Muscle of leg (tissue), 16 donors: ENCODE results near the gene RPL23. TPM values are rescaled to one million over a fixed set of nuclear protein-coding genes. Genes with fewer than 3 reads are reported as not detected.

Experiments used
- DNase-seq: peaks from one replicate; pipeline ENCODE4 v3.0.0; 2013
- H3K27ac ChIP-seq: one replicate; pipeline ENCODE4 v1.5.1; 2013; ENCODE audit warnings: mild to moderate bottlenecking, low read length, control low read depth
- H3K27me3 ChIP-seq: one replicate; pipeline ENCODE4 v1.6.1; 2013; ENCODE audit warnings: low read length; ENCODE audit not compliant: control insufficient read depth, insufficient read depth
- H3K36me3 ChIP-seq: one replicate; pipeline ENCODE4 v1.6.1; 2013; ENCODE audit warnings: low read length; ENCODE audit not compliant: control insufficient read depth, insufficient read depth
- H3K4me1 ChIP-seq: one replicate; pipeline ENCODE4 v1.6.1; 2013; ENCODE audit warnings: low read length; ENCODE audit not compliant: control insufficient read depth, insufficient read depth
- H3K4me3 ChIP-seq: one replicate; pipeline ENCODE4 v1.5.1; 2013; ENCODE audit warnings: low read length, control low read depth
- H3K9me3 ChIP-seq: replicated peaks from 2 replicates; pipeline ENCODE4 v1.6.1; 2013; ENCODE audit warnings: low read depth, low read length; ENCODE audit not compliant: control insufficient read depth
- WGBS: methylation state at CpG from one replicate; pipeline ENCODE4 v1.1.5; 2013; ENCODE audit warnings: missing lambda C conversion rate; ENCODE audit not compliant: insufficient coverage; 5-methylcytosine and 5-hydroxymethylcytosine counted together
- long read RNA-seq, 11 donors: transcript quantifications; one replicate each; lab custom pipeline, GENCODE V29; 2026
- polyA plus RNA-seq, 8 donors: library from polyadenylated mRNA; unstranded; fragments of 120-200 nt; gene quantifications; one replicate each; pipeline versions ENCODE4 v1.2.1 to v1.2.3, GENCODE V29; 2013; ENCODE audit warnings: inconsistent platforms in 1 of 8, low replicate concordance in 1 of 8; ENCODE audit not compliant: insufficient read length in 8 of 8, insufficient read depth in 1 of 8
- total RNA-seq: library from RNA; stranded (reverse); fragments of 120-200 nt; gene quantifications from one replicate; pipeline ENCODE4 v1.2.4, GENCODE V29; 2013

RPL23 gene
- total RNA-seq (3,946 TPM), polyA plus RNA-seq (1,000 to 10,000 TPM; 2,460 to 3,568 (median 2,819) TPM)
- long read RNA-seq, donor 1, transcript RPL23-210 (2 exons, 429 nt), result minor isoform, 53 of 1,884 reads
- long read RNA-seq, donor 1, transcript RPL23-211 (3 exons, 2,779 nt), result minor isoform, 37 of 1,884 reads
- long read RNA-seq, donor 1, transcript RPL23-207 (4 exons, 615 nt), result minor isoform, 39 of 1,884 reads
- long read RNA-seq, donor 1, transcript RPL23-206 (5 exons, 2,821 nt), result major isoform, 1,403 of 1,884 reads
- long read RNA-seq, donor 1, partial matches to known transcripts, result 338 of 1,884 reads
- long read RNA-seq, donor 1, other reads (novel, unspliced or antisense), result 6 of 1,884 reads
- long read RNA-seq, donor 2, transcript RPL23-207 (4 exons, 615 nt), result minor isoform, 20 of 650 reads
- long read RNA-seq, donor 2, transcript RPL23-206 (5 exons, 2,821 nt), result major isoform, 370 of 650 reads
- long read RNA-seq, donor 2, transcript RPL23-210 (2 exons, 429 nt), result minor isoform, 29 of 650 reads
- long read RNA-seq, donor 2, transcript RPL23-211 (3 exons, 2,779 nt), result minor isoform, 51 of 650 reads
- long read RNA-seq, donor 2, partial matches to known transcripts, result 170 of 650 reads
- long read RNA-seq, donor 2, other reads (novel, unspliced or antisense), result 0 of 650 reads
- long read RNA-seq, donor 3, transcript RPL23-206 (5 exons, 2,821 nt), result major isoform, 1,631 of 2,133 reads
- long read RNA-seq, donor 3, transcript RPL23-211 (3 exons, 2,779 nt), result minor isoform, 29 of 2,133 reads
- long read RNA-seq, donor 3, transcript RPL23-210 (2 exons, 429 nt), result minor isoform, 73 of 2,133 reads
- long read RNA-seq, donor 3, transcript RPL23-207 (4 exons, 615 nt), result minor isoform, 39 of 2,133 reads
- long read RNA-seq, donor 3, partial matches to known transcripts, result 325 of 2,133 reads
- long read RNA-seq, donor 3, other reads (novel, unspliced or antisense), result 29 of 2,133 reads
- long read RNA-seq, donor 4, transcript RPL23-206 (5 exons, 2,821 nt), result major isoform, 1,813 of 2,737 reads
- long read RNA-seq, donor 4, transcript RPL23-210 (2 exons, 429 nt), result minor isoform, 59 of 2,737 reads
- long read RNA-seq, donor 4, transcript RPL23-211 (3 exons, 2,779 nt), result minor isoform, 71 of 2,737 reads
- long read RNA-seq, donor 4, transcript RPL23-207 (4 exons, 615 nt), result minor isoform, 69 of 2,737 reads
- long read RNA-seq, donor 4, partial matches to known transcripts, result 700 of 2,737 reads
- long read RNA-seq, donor 4, other reads (novel, unspliced or antisense), result 15 of 2,737 reads
- long read RNA-seq, donor 5, transcript RPL23-210 (2 exons, 429 nt), result minor isoform, 412 of 9,376 reads
- long read RNA-seq, donor 5, transcript RPL23-206 (5 exons, 2,821 nt), result major isoform, 6,830 of 9,376 reads
- long read RNA-seq, donor 5, transcript RPL23-207 (4 exons, 615 nt), result minor isoform, 164 of 9,376 reads
- long read RNA-seq, donor 5, transcript RPL23-211 (3 exons, 2,779 nt), result minor isoform, 225 of 9,376 reads
- long read RNA-seq, donor 5, partial matches to known transcripts, result 1,567 of 9,376 reads
- long read RNA-seq, donor 5, other reads (novel, unspliced or antisense), result 133 of 9,376 reads
- long read RNA-seq, donor 6, transcript RPL23-206 (5 exons, 2,821 nt), result major isoform, 6,488 of 9,308 reads
- long read RNA-seq, donor 6, transcript RPL23-210 (2 exons, 429 nt), result minor isoform, 289 of 9,308 reads
- long read RNA-seq, donor 6, transcript RPL23-207 (4 exons, 615 nt), result minor isoform, 167 of 9,308 reads
- long read RNA-seq, donor 6, transcript RPL23-211 (3 exons, 2,779 nt), result minor isoform, 171 of 9,308 reads
- long read RNA-seq, donor 6, partial matches to known transcripts, result 2,061 of 9,308 reads
- long read RNA-seq, donor 6, other reads (novel, unspliced or antisense), result 102 of 9,308 reads
- long read RNA-seq, donor 7, transcript RPL23-210 (2 exons, 429 nt), result minor isoform, 277 of 8,046 reads
- long read RNA-seq, donor 7, transcript RPL23-207 (4 exons, 615 nt), result minor isoform, 165 of 8,046 reads
- long read RNA-seq, donor 7, transcript RPL23-211 (3 exons, 2,779 nt), result minor isoform, 193 of 8,046 reads
- long read RNA-seq, donor 7, transcript RPL23-206 (5 exons, 2,821 nt), result major isoform, 5,552 of 8,046 reads
- long read RNA-seq, donor 7, partial matches to known transcripts, result 1,734 of 8,046 reads
- long read RNA-seq, donor 7, other reads (novel, unspliced or antisense), result 96 of 8,046 reads
- long read RNA-seq, donor 8, transcript RPL23-207 (4 exons, 615 nt), result minor isoform, 152 of 4,662 reads
- long read RNA-seq, donor 8, transcript RPL23-206 (5 exons, 2,821 nt), result major isoform, 2,689 of 4,662 reads
- long read RNA-seq, donor 8, transcript RPL23-211 (3 exons, 2,779 nt), result minor isoform, 341 of 4,662 reads
- long read RNA-seq, donor 8, transcript RPL23-210 (2 exons, 429 nt), result minor isoform, 173 of 4,662 reads
- long read RNA-seq, donor 8, partial matches to known transcripts, result 1,206 of 4,662 reads
- long read RNA-seq, donor 8, other reads (novel, unspliced or antisense), result 62 of 4,662 reads
- long read RNA-seq, donor 9, transcript RPL23-211 (3 exons, 2,779 nt), result minor isoform, 180 of 5,262 reads
- long read RNA-seq, donor 9, transcript RPL23-207 (4 exons, 615 nt), result minor isoform, 170 of 5,262 reads
- long read RNA-seq, donor 9, transcript RPL23-210 (2 exons, 429 nt), result minor isoform, 214 of 5,262 reads
- long read RNA-seq, donor 9, transcript RPL23-206 (5 exons, 2,821 nt), result major isoform, 3,359 of 5,262 reads
- long read RNA-seq, donor 9, partial matches to known transcripts, result 1,274 of 5,262 reads
- long read RNA-seq, donor 9, other reads (novel, unspliced or antisense), result 49 of 5,262 reads
- long read RNA-seq, donor 10, transcript RPL23-206 (5 exons, 2,821 nt), result major isoform, 4,346 of 7,006 reads
- long read RNA-seq, donor 10, transcript RPL23-210 (2 exons, 429 nt), result minor isoform, 238 of 7,006 reads
- long read RNA-seq, donor 10, transcript RPL23-207 (4 exons, 615 nt), result minor isoform, 226 of 7,006 reads
- long read RNA-seq, donor 10, transcript RPL23-211 (3 exons, 2,779 nt), result minor isoform, 424 of 7,006 reads
- long read RNA-seq, donor 10, partial matches to known transcripts, result 1,662 of 7,006 reads
- long read RNA-seq, donor 10, other reads (novel, unspliced or antisense), result 70 of 7,006 reads
- long read RNA-seq, donor 11, transcript RPL23-206 (5 exons, 2,821 nt), result major isoform, 3,392 of 4,849 reads
- long read RNA-seq, donor 11, transcript RPL23-210 (2 exons, 429 nt), result minor isoform, 81 of 4,849 reads
- long read RNA-seq, donor 11, transcript RPL23-211 (3 exons, 2,779 nt), result minor isoform, 129 of 4,849 reads
- long read RNA-seq, donor 11, transcript RPL23-207 (4 exons, 615 nt), result minor isoform, 95 of 4,849 reads
- long read RNA-seq, donor 11, partial matches to known transcripts, result 1,071 of 4,849 reads
- long read RNA-seq, donor 11, other reads (novel, unspliced or antisense), result 56 of 4,849 reads

DNA sequence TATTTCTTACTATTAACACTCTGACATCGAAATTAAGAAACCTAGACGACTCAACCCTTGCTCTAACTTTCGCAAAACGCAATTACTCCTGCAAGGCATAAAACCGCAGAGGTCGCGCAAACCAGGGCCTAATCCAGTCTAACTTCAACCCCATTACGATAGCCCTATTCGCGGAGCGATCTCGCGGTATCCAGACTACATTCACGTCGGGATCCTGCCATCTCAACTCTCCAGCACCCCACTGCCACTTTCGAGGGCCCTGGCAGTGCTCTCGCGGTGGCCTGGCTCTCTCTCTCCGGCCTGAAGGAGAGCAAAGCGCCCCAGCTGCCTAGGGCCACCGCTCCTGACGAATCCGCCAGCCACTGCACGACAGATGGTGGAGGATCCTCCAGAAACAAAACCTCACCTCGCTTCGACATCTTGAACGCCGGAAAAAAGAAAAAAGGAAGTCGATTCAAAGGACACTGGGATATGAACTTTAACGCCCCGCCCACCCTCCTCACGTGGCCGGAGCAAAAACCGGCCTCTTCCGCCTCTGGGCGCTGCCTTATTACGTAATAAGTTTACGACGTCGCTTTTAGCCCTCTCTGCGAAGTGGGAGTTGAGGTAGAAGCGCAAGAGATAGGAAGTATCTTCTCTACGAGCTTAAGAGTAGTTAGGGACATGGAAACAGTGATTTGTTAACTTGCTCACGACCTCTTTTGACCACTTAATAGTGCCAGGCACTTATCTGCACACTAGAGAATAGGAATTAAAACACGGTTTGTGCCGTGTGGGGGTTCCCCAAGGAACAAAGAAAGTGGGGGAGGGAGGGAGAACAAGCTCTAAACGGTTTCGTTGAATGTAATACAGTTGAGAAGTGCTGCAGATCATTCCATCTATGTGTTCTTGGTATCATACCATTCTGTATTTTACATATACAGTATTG is at the start of gene RPL23:
RPL23 (minus strand) TSS at position 430 of the 928 bp plus-strand sequence; CDS start at position 419, 11 bp downstream.
- H3K36me3 ChIP-seq, result peaks cover 33% of the 10 kb centered on the region
- DNase-seq, result peak; percentile 99
- H3K4me3 ChIP-seq, result peak within 1 kb of the TSS; percentile 67
- H3K27ac ChIP-seq, result peak within 1 kb of the TSS; percentile 97
- no peaks in the 10 kb centered on the region for H3K27me3 ChIP-seq
- no peaks in the 10 kb centered on the region for H3K9me3 ChIP-seq
- peaks cover 15% of the 10 kb centered on the region for H3K4me1 ChIP-seq
- 0% methylated on average over 18 of the region's 48 CpGs for WGBS

DNA sequence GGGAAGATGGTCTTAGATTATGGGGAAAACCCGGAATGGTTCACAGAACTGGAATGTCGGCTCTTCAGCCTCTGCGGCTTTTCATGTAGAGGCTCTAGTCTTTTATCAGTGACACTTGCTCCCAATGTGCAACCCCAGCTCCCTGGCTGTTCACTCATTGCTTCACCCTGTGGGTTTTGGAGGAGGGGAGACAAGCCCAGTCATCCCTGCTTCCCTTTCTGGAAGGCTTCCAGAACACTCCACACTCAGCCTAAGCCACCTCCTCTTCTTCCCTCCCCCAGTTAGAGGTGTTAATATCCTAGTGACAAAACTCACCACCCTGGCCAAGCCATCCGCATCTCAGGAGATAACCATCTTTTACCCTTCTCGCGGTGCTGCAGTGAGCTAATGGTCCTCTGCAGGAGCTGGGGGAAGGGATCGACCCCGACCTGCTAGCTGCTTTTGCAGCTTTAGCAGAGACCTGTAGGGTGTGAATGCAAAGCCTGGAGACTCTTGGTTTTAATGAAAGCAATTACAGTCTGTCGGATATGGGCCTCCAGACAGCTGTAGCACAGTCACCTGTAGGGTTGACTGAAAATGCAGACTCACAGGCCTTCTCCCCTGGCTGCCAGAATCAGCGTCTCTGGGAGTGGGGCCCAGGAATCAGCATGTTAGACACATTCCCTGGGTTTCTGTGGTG is 47.6 kb upstream of the RPL23 start:
- 28% methylated on average over 4 of the region's 10 CpGs for WGBS
- H3K4me3 ChIP-seq, result no peak overlapping the region
- DNase-seq, result peak; percentile 51
- H3K36me3 ChIP-seq, result peaks cover 67% of the 10 kb centered on the region
- H3K9me3 ChIP-seq, result no peaks in the 10 kb centered on the region
- H3K27ac ChIP-seq, result peak overlapping the region; percentile 10
- H3K4me1 ChIP-seq, result peaks cover 49% of the 10 kb centered on the region
- H3K27me3 ChIP-seq, result no peaks in the 10 kb centered on the region

DNA sequence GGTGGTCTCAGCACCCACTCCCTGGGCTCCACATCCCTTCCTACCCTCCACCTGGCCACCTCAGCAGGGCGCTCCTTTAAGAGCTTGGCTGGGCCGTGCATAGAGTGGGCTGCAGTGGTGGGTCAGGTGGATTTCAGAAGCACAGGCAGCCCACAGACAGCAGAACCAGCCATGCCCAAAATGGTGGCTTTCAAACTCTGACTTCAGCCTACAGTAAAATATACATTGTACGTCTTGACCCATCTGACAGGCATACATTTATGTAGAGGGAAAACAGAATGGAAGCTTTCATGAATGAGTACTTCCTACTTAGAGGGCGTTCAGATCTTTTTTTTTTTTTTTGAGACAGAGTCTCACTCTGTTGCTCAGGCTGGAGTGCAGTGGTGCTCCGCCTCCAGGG is 45.9 kb upstream of the RPL23 start:
- Histone ChIP-seq H3K27ac (peak overlapping the region; percentile 84), H3K36me3 (peaks cover 74% of the 10 kb centered on the region), H3K27me3 (no peaks in the 10 kb centered on the region), H3K9me3 (no peaks in the 10 kb centered on the region), H3K4me1 (peaks cover 55% of the 10 kb centered on the region), H3K4me3 (no peak overlapping the region)
- WGBS, result no CpG with 5 or more reads among the region's 5 CpGs
- no peak for DNase-seq

DNA sequence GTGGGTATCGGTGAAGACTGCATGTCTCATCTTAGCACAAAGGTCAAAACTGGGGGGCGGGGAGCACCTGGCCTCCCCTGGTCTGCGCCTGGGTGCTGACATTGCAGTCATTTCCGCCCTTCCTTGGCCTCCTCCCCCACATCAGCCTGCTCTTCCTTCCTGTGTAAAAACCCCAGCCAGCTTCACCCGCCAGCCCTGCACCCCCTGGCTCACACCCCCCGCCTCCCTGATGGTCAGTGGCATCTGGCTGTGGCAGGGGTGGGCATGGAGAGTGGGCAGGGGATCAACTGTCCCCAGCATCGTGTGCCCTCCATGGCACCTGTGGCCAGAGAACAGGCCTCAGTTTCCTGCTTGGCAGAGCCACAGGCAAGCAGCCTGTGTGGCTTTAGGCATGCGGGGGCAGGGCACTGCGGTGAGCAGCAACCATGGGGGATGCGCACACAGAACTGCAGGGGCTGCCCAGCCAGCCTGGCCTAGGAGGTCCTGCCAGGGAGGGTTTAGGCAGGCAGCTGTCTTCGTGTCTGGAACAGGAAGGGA is 45.4 kb upstream of the RPL23 start:
- Histone ChIP-seq H3K36me3 (peaks cover 79% of the 10 kb centered on the region), H3K27me3 (no peaks in the 10 kb centered on the region), H3K9me3 (no peaks in the 10 kb centered on the region), H3K4me3 (no peak overlapping the region), H3K4me1 (peaks cover 60% of the 10 kb centered on the region), H3K27ac (peak overlapping the region; percentile 84)
- peak; percentile 84 for DNase-seq
- WGBS, result 73% methylated on average over 9 of the region's 11 CpGs

DNA sequence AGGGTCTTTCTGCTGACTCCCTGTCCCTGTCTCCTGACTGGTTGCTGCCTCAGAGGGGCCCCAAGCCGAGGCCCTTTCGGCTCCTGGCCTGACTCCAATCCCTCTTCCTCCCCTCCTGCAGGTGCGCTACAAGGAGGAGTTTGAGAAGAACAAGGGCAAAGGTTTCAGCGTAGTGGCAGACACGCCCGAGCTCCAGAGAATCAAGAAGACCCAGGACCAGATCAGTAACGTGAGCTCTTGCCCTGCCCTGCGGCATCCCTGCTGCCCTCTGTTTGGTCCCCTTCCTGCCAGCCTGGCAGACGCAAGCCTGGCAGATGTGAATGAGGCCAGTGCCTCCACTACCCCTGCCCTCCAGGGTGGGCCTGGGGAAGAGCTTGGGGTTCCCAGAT is 44.8 kb upstream of the RPL23 start:
- H3K27ac ChIP-seq, result peak overlapping the region; percentile 84
- H3K4me3 ChIP-seq, result no peak overlapping the region
- peaks cover 66% of the 10 kb centered on the region for H3K4me1 ChIP-seq
- no peak for DNase-seq
- peaks cover 78% of the 10 kb centered on the region for H3K36me3 ChIP-seq
- WGBS, result 53% methylated on average over 5 of the region's 9 CpGs
- H3K9me3 ChIP-seq, result no peaks in the 10 kb centered on the region
- no peaks in the 10 kb centered on the region for H3K27me3 ChIP-seq

DNA sequence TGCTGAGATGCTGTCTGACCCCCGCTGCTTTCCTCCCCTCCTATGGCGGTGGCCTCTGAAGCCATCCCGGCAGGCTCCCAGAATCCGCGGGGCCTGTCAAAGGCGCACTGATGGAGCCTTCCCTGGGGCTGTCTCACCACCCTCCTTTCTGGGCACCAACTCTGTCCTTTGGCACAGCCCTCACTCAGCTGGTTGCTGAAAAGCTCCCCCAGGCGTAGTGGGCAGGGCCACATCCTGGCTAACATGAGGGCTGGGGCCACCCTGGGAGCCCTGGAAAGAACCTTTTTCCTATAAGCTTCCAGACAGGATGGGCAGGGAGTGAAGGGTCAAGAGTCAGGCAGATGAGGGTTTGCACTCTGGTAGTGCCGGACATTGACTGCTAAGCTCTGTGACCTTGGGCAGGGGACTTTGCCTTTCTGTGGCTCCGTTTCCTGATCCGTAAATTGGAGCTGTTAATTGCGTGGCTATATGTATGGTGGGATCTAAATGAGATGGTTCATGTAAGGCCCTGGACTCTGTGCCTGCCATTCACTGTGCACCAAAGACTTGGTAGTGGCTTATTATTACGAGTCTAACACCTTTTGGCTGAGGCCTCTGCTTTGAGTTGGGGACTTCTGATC is 44.3 kb upstream of the RPL23 start:
- WGBS, result 69% methylated on average over 10 of the region's 12 CpGs
- Histone ChIP-seq H3K4me1 (peaks cover 70% of the 10 kb centered on the region), H3K4me3 (no peak overlapping the region), H3K27ac (peak overlapping the region; percentile 84), H3K27me3 (no peaks in the 10 kb centered on the region), H3K36me3 (peaks cover 78% of the 10 kb centered on the region), H3K9me3 (no peaks in the 10 kb centered on the region)
- peak; percentile 58 for DNase-seq
